Measurements from ENCODE around the gene FRMPD3.

Gene FRMPD3

DNA sequence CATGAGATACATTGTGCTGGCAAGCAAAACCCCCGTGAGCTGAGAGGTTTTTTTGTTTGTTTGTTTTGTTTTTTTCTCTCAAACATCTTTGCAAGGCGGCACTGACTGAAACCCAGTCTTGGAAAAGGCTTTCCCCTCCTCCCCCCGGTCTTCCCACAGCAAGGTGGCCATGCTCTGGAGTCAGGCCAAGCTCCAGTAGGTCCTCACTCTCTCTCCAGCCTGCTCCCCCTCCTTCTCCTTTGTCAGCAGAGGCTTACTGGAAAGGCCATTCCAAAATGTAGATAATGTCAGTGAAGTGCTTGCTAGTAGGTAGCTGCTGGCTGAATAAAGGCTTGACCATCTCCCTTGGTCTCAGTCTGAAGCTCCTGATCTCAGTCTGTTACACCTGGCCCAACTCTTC, 32.6 kb downstream of the FRMPD3 start:
- no peak for DNase-seq (ENCODE audit: low spot score)

DNA sequence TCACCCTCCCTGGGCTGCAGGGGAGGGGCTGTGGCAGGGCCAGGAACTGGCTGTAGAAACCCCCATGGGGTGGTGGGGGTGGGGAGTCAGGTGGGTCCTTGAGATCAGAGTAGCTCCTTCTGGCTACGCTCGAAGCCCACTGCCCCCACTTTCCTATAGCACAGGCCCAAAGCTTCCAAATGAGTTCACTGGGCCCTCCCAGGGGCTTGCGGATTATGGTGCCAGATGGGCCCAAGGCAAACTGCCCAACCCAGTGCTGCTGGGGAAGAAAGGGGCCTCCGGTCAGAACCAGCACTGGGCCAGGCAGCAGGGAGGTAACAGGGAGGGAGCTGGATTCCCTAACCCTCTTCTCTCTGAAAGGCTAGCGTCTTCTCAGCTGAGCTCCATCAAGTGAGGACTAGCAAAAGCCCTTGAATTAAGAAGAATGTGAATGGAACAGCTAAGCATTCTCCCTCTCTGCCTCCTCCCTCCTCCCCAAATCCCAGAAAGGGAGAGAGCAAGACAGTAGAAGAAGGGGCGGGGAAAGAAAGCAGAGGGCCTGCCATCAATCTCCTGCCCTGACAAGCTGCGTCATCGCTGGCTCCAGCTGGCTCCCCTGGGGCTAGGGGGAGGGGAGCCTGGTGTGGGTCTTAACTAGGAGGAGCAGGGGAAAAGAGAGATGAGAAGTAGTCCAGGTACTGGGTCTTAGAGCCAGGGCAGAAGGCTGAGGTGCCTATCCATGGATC, 34.7 kb downstream of the FRMPD3 start:
- DNase-seq (ENCODE audit: low spot score): no peak

DNA sequence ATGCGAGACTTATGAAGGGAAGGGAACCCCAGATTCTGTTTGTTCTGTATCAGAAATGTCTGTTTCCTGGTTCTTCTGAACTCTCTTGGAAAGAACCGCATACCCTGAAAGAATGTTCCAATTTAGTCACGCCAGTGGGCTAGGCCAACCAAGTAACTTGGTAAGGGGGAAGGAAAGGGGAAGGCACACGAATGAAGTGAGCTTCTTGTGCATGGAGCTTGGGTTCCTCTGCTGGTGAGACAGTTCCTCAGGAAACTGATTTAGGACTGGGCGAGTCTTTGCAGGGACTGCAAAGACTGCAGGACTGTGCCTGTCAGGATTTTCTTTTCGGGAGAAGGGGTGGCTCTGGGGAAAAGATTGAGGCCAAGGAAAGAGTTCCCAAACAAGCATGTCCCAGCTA, 35.6 kb downstream of the FRMPD3 start:
- no peak for DNase-seq (ENCODE audit: low spot score)

DNA sequence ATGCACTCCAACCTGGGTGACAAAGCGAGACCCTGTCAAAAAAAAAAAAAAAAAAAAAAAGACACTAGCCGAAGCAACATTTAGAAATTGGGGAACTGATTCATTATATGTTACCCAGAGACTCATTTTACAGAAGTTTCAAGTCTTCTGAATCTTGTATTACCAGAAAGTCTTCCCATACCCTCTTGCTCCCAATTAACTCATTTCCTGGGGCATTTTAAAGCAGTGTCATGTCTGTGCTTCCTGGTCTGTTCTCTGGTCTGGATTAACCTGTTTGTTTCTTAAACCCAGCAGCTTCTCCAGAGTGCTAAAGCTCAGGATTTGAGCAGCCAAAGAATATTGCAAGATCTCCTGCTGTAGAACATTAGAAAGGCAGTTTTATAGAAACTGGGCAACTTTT, 43.7 kb downstream of the FRMPD3 start:
- DNase-seq (ENCODE audit: low spot score): no peak

DNA sequence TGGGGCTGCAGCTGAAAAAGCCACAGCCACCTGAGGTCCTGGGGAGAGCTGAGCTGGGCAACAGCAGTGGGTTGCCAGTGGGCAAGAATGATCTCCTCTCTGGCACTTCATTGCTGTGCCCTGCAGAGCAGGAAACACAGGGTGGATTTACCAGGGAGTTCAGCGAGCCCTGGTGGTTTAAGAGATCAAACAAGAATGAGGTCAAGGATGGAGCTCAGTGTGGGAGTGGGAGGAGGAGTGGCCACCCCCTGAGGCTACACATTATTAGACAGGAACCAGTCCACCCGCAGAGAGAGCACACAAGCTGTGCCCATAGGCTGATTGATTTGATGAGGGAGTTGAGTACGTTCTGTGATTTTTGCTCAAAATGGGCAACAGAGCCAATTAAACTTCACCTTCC, 47.3 kb downstream of the FRMPD3 start:
- DNase-seq (ENCODE audit: low spot score): no peak
